HCEC 1CT (cell line): ENCODE measurements around the gene STX18.

Experiments
- DNase-seq: peaks from one replicate; pipeline ENCODE4 v3.0.0-alpha.2; 2017

STX18 gene

GRCh38 chr4:4374388-4375098 is 167.3 kb downstream of the STX18 start:
- DNase-seq: no peak
